ENCODE data around the gene INTS1.
"Not testable (repeated sequence)": the region's sequence is repeated elsewhere in the genome, so short reads cannot be mapped to it uniquely, and the experiment has no call there.

INTS1 gene

GRCh38 chr7:1459920-1460820, 44.0 kb downstream of the INTS1 start:
- DNase-seq = no peak

GRCh38 chr7:1459512-1459892, 44.7 kb downstream of the INTS1 start:
- DNase-seq = peak; percentile 64

DNA sequence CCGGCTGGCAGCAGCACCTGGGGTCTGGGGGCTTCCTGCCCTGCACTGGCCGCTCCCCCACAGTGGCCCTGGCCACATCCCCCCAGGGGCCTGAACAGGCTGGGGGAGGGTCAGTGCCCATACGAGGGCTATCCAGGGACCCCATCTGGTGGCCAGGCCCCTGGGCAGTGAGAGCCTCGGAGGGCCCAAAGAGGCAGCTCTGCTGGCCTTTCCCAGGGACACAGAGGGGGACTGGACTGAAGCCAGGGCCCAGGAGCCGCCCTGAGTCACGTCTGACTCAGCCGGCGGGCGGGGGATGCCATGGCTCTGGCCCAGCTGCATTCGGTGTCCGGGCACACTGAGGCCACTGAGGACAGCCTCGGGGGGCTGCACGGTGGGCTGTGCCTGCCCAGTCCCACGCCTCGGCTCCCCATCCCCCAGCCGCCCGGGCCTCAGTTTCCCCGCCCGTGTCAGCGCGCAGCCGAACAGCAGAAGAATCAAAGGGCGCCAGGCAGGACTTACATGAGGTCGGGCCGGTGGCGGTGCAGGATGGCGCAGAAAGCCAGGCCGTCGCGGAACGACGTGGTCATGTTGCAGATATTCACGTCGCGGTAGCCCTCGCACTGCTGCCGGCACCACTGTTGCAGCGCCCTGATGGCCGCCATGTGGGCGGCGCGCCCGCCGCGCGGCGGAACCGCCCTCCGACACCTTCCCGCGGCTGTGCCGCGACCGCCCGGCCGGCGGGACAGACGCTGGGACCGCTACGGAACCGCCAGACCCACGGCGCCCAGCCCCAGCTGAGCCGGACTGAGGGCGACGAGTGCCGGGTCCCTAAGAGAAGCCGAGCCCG, 45.3 kb downstream of the INTS1 start, which contains the start of gene MICALL2:
TSS of gene MICALL2 (minus strand) at position 788 of the 829 bp plus-strand sequence. CDS start at position 644, 144 bp downstream.
- DNase-seq = no peak

DNA sequence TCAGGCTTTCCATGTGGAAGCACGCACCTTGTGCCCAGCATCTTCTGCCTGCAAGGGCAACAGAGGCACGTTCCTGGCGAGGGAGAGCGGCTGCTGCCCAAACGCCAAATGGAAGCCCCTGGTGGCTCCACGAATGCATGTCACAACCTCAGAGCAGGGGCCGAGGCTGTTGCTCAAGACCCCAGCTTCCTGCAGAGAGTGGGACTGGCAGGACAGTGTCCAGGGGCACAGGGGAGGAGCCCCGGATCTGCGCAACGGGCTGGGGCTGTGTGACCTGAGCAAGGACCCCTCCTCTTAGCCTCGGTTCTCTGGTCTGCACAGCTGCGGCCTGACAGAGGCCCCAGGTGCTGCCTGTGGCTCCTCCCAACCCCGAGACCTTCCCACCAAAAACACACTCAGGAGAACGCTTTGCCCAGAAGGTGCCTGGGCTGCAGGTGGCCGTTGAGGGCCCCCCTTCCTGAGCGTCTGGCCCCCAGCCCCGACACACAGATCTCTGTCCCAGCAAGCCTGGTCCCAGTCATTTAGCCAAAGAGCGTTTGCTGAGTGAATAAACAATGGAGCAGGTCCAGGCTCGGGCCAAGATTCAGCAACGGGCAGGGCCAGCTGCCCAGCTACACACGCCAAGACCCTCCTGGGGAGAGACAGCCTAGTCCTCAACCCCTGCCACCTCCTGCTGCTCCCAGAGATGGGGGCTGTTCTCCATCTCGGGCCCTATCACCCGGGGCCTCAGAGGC, 46.1 kb downstream of the INTS1 start:
- no peak for DNase-seq

DNA sequence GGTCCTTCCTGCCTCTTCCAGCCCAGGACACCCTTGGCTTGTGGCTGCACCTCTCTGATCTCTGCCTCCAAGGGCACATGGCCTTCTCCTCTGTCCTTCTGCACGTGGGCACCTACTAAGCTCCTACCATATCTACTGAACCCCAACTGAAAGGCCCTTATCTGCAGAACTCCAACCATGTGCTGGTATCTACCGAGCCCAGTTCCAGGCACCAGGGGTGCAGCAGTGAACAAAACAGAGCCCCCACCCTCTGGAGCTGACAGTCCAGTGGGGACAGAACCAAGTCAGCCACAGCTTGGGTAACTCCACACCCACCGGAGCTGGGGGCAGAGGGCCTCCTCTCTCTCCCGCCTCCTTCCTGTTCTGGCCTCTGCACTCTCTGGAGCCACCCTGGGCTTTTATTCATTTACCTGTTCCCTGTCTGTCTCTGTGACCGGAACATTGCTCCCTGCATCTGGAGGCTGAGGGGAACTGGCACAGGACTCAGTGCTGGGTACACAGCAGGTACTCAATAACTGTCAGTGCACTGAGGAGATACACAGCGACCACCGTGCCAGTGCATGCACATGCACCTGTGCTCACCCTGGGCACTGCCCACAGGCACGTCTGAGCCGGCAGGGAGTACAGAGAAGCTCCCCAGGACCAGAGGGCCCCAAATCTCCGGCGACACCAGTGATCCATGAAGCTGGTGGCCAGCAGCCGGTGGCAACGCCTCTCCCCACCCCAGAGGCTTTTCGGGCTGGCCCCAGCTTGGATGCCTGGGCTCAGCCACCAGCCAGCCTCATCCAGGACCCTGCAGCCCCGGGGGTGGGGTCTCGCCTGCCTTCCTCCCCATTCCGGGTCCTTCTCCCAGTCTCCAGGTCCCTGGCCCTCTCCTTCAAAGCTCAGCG, 46.9 kb downstream of the INTS1 start:
- DNase-seq = no peak

DNA sequence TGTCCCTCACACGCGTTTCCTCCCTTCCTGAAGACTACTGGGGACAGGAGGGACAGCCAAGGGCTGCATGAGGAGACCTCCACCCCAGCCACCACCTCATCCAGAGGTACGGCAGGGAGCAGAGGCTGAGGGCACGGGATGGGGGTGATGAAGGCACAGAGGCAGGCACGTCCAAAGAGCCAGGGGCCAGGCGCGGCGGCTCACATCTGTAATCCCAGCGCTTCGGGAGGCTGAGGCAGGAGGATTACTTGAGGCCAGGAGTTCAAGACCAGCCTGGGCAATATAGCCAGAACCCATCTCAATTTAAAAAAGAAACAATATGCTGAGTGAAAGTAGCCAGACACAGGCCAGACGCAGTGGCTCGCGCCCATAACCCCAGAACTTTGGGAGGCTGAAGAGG, 48.2 kb downstream of the INTS1 start:
- DNase-seq = no peak

DNA sequence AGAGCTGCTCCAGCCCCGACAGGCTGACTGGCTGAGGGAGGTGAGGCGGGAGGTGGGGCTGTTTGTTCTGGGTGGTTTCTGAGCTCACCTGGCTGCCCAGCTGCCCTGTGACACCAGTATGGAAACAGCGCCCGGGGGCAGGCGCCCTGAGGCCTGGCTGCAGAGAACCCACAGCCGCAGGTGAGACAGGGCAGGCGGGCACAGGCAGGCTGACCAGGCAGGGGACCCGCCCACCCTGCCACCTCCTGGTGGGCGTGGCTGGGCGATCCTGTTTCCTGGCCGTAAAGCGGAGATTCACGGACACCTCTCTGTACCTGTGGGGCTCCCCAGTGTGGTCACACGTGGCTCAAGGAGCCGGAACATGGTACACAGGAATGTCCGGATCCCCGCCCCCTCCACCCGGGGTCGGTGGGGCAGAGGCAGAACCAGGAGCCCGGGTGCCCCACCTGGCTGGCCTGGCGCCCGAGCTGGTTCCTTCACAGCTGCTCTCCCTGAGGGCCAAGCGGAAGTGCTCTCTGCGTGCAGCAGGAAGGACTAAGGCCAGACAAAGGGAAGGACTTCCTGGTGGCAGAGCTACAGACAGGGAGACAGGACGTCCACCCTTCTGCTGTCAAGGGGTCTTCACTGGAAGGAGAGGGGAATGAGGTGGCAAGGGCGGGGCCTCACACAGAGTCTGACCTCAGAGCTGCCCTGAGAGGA, 48.8 kb downstream of the INTS1 start:
- DNase-seq = no peak

- DNase-seq = no peak
These were observed 49.6 kb downstream of the INTS1 start for GRCh38 chr7:1454542-1454941.

- no peak for DNase-seq
These were observed 52.0 kb downstream of the INTS1 start for GRCh38 chr7:1452205-1452604.

- DNase-seq = no peak
These were observed 53.2 kb downstream of the INTS1 start for GRCh38 chr7:1450987-1451386.

- no peak for DNase-seq
These were observed 53.8 kb downstream of the INTS1 start for GRCh38 chr7:1450431-1450830.

GRCh38 chr7:1449951-1450350, 54.2 kb downstream of the INTS1 start:
- DNase-seq = no peak

DNA sequence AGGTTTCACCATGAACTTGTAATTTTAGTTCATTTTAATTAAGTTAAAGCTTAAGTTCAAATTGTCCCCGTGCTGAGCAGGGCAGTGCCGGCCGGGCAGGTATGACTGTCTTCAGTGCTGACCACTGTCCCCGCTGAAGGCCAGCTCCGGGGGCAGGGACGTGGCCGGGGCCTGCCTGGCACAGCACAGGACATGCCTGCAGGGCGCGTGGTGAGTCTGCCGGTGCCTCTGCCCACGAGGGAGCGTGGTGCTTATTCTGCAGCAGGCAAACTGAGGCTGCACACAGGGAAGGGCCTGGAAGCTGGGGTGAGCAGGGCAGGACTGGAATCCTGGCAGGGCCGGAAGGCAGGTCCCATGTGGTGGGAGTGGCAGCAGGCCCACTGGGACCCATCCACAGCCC, 54.7 kb downstream of the INTS1 start:
- no peak for DNase-seq

- DNase-seq = no peak
These were observed 55.2 kb downstream of the INTS1 start for GRCh38 chr7:1448958-1449357.

GRCh38 chr7:1447551-1448244, 56.5 kb downstream of the INTS1 start:
- no peak for DNase-seq

DNA sequence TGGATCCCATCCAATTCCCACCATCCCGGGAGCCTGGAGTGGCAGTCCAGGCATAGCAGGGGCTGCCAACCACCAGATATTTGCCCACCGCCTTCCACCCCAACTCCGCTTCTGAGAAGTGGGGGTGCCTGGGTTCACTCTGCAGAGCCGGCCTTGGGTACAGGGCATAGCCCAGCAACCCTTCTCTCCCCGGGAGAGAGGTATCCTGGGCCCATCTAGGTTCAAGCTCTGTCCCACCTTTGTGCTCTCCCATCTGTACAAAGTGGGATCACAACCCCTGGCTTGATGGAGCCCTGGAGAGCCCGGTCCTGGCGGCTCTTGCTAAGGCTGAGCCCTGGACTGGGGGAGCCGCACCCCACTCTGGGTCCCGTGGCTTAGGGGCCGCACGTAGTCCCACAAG, 57.1 kb downstream of the INTS1 start:
- DNase-seq = no peak

- DNase-seq = no peak
These were observed 57.6 kb downstream of the INTS1 start for GRCh38 chr7:1446620-1447032.

DNA sequence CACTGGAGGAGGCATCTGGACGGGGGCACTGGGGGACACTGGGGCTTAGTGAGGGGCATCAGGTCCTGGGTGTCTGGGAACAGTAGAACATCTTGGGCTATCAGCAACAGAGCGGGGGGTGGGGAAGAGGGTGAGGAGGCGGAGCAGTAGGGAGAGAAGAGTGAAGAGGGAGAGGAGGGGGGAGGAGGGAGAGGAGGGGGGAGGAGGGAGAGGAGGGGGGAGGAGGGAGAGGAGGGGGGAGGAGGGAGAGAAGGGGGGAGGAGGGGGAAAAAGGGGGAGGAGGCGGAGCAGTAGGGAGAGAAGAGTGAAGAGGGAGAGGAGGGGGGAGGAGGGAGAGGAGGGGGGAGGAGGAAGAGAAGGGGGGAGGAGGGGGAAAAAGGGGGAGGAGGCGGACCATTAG, 58.2 kb downstream of the INTS1 start:
- DNase-seq = not testable (repeated sequence)

- DNase-seq = no peak
These were observed 58.8 kb downstream of the INTS1 start for GRCh38 chr7:1445341-1445740.

- DNase-seq = no peak
These were observed 59.3 kb downstream of the INTS1 start for GRCh38 chr7:1444925-1445322.
